ENCODE results near the gene MBD3L5.

- TF ChIP-seq CTCF (IDR thresholded peaks at IDR 0.05; ENCODE audit: low read length) (no peak), EZH2phosphoT487 (IDR thresholded peaks at IDR 0.05; ENCODE audit: low read length) (no peak)
Observed at GRCh38 chr19:7000333-7000732, 30.0 kb upstream of the MBD3L5 start.

Data from MM.1S (cell line).